T1000 (cell line): ENCODE results near the gene L3MBTL4.
"Not testable (repeated sequence)": the region's sequence is repeated elsewhere in the genome, so short reads cannot be mapped to it uniquely, and the experiment has no call there.

Experiments
- DNase-seq: peaks from one replicate; lab custom pipeline; 2025; ENCODE audit warnings: mixed read lengths; lab: John Stamatoyannopoulos, UW

L3MBTL4 gene

GRCh38 chr18:6406075-6406909 is 8.4 kb downstream of the L3MBTL4 start:
- no peak for DNase-seq

GRCh38 chr18:6405237-6406074 is 9.3 kb downstream of the L3MBTL4 start:
- no peak for DNase-seq

GRCh38 chr18:6404834-6405233 is 9.9 kb downstream of the L3MBTL4 start:
- DNase-seq: no peak

- DNase-seq: no peak
These were observed 13.0 kb downstream of the L3MBTL4 start for GRCh38 chr18:6401687-6402086.

- no peak for DNase-seq
These were observed 14.9 kb downstream of the L3MBTL4 start for GRCh38 chr18:6399776-6400175.

- no peak for DNase-seq
These were observed 16.7 kb downstream of the L3MBTL4 start for GRCh38 chr18:6397931-6398566.

- DNase-seq: no peak
These were observed 17.9 kb downstream of the L3MBTL4 start for GRCh38 chr18:6396847-6397246.

- DNase-seq: no peak
These were observed 18.4 kb downstream of the L3MBTL4 start for GRCh38 chr18:6396276-6396675.

GRCh38 chr18:6389005-6389404 is 25.7 kb downstream of the L3MBTL4 start:
- no peak for DNase-seq

GRCh38 chr18:6382963-6383362 is 31.7 kb downstream of the L3MBTL4 start:
- DNase-seq: no peak

GRCh38 chr18:6377473-6377872 is 37.2 kb downstream of the L3MBTL4 start:
- not testable (repeated sequence) for DNase-seq

GRCh38 chr18:6376433-6377229 is 38.1 kb downstream of the L3MBTL4 start:
- no peak for DNase-seq

- no peak for DNase-seq
These were observed 39.7 kb downstream of the L3MBTL4 start for GRCh38 chr18:6374935-6375529.

GRCh38 chr18:6374340-6374739 is 40.4 kb downstream of the L3MBTL4 start:
- no peak for DNase-seq

GRCh38 chr18:6373187-6373586 is 41.5 kb downstream of the L3MBTL4 start:
- no peak for DNase-seq

GRCh38 chr18:6370886-6371635 is 43.6 kb downstream of the L3MBTL4 start:
- no peak for DNase-seq

GRCh38 chr18:6370410-6370809 is 44.3 kb downstream of the L3MBTL4 start:
- DNase-seq: no peak

- no peak for DNase-seq
These were observed 46.7 kb downstream of the L3MBTL4 start for GRCh38 chr18:6368017-6368416.

- DNase-seq: no peak
These were observed 47.5 kb downstream of the L3MBTL4 start for GRCh38 chr18:6367208-6367607.

- DNase-seq: no peak
These were observed 47.9 kb downstream of the L3MBTL4 start for GRCh38 chr18:6366776-6367175.

- DNase-seq: no peak
These were observed 49.3 kb downstream of the L3MBTL4 start for GRCh38 chr18:6365385-6365784.
